Lung (tissue), 12 donors: ENCODE data around the gene TRIB2. TPM values are rescaled to one million over a fixed set of nuclear protein-coding genes. Genes with fewer than 3 reads are reported as not detected.
"Not testable (repeated sequence)": the region's sequence is repeated elsewhere in the genome, so short reads cannot be mapped to it uniquely, and the experiment has no call there.

ENCODE experiments used
- ATAC-seq: fragments of 200-7000 bp; cut with Tn5 transposase; one replicate; pipeline ENCODE4 v1.9.1; 2020; ENCODE audit warnings: moderate number of reproducible peaks; ENCODE audit not compliant: insufficient read depth, low FRiP score
- DNase-seq, 3 donors: peaks; one replicate each; pipeline ENCODE4 v3.0.0-alpha.2; 2013 to 2017
- H3K27ac ChIP-seq, 2 donors: one replicate each; pipeline ENCODE4 v1.5.1; 2013; ENCODE audit warnings: mild to moderate bottlenecking in 2 of 2, moderate library complexity in 2 of 2, control low read depth in 1 of 2, inconsistent platforms in 1 of 2, low read depth in 1 of 2, low read length in 1 of 2
- H3K27me3 ChIP-seq, 3 donors: one replicate each; pipeline ENCODE4 v1.5.1; 2013; ENCODE audit warnings: low read length in 2 of 3; ENCODE audit not compliant: control insufficient read depth in 3 of 3, insufficient read depth in 3 of 3
- H3K36me3 ChIP-seq, 4 donors: one replicate each; pipeline ENCODE4 v1.5.1; 2013; ENCODE audit warnings: low read length in 4 of 4, mild to moderate bottlenecking in 1 of 4, moderate library complexity in 1 of 4; ENCODE audit not compliant: control insufficient read depth in 4 of 4, insufficient read depth in 4 of 4
- H3K4me1 ChIP-seq, 5 donors: one replicate each; pipeline ENCODE4 v1.5.1; 2013; ENCODE audit warnings: low read length in 5 of 5, mild to moderate bottlenecking in 2 of 5, moderate library complexity in 1 of 5; ENCODE audit not compliant: control insufficient read depth in 5 of 5, insufficient read depth in 5 of 5
- H3K4me3 ChIP-seq: one replicate; pipeline ENCODE4 v1.5.1; 2013; ENCODE audit warnings: mild to moderate bottlenecking, control low read depth, moderate library complexity
- H3K9ac ChIP-seq, 2 donors: one replicate each; pipeline ENCODE4 v1.5.1; 2013; ENCODE audit warnings: low read length in 2 of 2, control low read depth in 1 of 2; ENCODE audit not compliant: insufficient read depth in 1 of 2
- H3K9me3 ChIP-seq, 4 donors: one replicate each; pipeline ENCODE4 v1.5.1; 2013; ENCODE audit warnings: low read length in 3 of 4, mild to moderate bottlenecking in 1 of 4, moderate library complexity in 1 of 4; ENCODE audit not compliant: control insufficient read depth in 4 of 4, insufficient read depth in 3 of 4
- CTCF ChIP-seq: IDR thresholded peaks from 2 replicates; pipeline ENCODE4 v1.5.1; 2012; ENCODE audit warnings: mild to moderate bottlenecking; ENCODE audit errors: control extremely low read depth, extremely low read depth
- WGBS, 2 donors: extraction: QIAGEN DNeasy Blood & Tissue Kit; methylation state at CpG; one replicate each; pipeline ENCODE4 v1.1.7; 2013; 5-methylcytosine and 5-hydroxymethylcytosine counted together
- polyA plus RNA-seq, 2 donors: library from polyadenylated mRNA; stranded (reverse); fragments of 200-250 nt; gene quantifications; one replicate each; pipeline ENCODE4 v1.2.1, GENCODE V29; 2013
- total RNA-seq, 2 donors: library from RNA; depleted of rRNA in 1 of 2; stranded (reverse); fragments of >200 nt in 1 of 2; gene quantifications; one replicate each; pipeline ENCODE4 v1.2.1, GENCODE V29; 2014 to 2021
- donor health status: control.
- donor health status: control.
- donor health status: Bipolar disorder and iron deficiency.
- donor health status: healthy.
- donor health status: DM: yes; HTN: yes; CAD: no.

TRIB2 gene
- total and polyA plus RNA-seq, 4 donors, result 21.3 to 83.6 (median 38.5) TPM

- Histone ChIP-seq H3K4me1 (peaks cover 0 to 5% (median 0%) of the 10 kb centered on the region in 5 donors), H3K27ac (no peak overlapping the region), H3K27me3 (no peaks in the 10 kb centered on the region), H3K9me3 (peaks cover 0 to 4% (median 0%) of the 10 kb centered on the region in 4 donors), H3K36me3 (no peaks in the 10 kb centered on the region), H3K4me3 (no peak overlapping the region), H3K9ac (no peak overlapping the region)
- DNase-seq (no peak), ATAC-seq (no peak)
- WGBS, 2 donors, result 93 to 95% methylated on average over 4 of the region's 4 CpGs
- TF ChIP-seq CTCF, result no peak
Measured at GRCh38 chr2:12676771-12677170, 40.0 kb upstream of the TRIB2 start.

GRCh38 chr2:12678186-12678585 is 38.5 kb upstream of the TRIB2 start:
- Histone ChIP-seq H3K9me3 (peaks cover 0 to 4% (median 0%) of the 10 kb centered on the region in 4 donors), H3K27ac (no peak overlapping the region), H3K9ac (no peak overlapping the region), H3K4me3 (no peak overlapping the region), H3K36me3 (no peaks in the 10 kb centered on the region), H3K27me3 (no peaks in the 10 kb centered on the region), H3K4me1 (peaks cover 0 to 5% (median 0%) of the 10 kb centered on the region in 5 donors)
- ATAC-seq, result no peak
- 79 to 80% methylated on average over 2 of the region's 2 CpGs for WGBS, 2 donors
- TF ChIP-seq CTCF, result no peak
- no peak for DNase-seq

- no peak for ATAC-seq
- no peak overlapping the region for H3K27ac ChIP-seq
- no peaks in the 10 kb centered on the region for H3K27me3 ChIP-seq
- WGBS, 2 donors, result 95 to 96% methylated on average over 5 of the region's 5 CpGs
- no peaks in the 10 kb centered on the region for H3K36me3 ChIP-seq
- H3K4me1 ChIP-seq, result peaks cover 0 to 8% (median 4%) of the 10 kb centered on the region in 5 donors
- no peak for DNase-seq
- TF ChIP-seq CTCF, result no peak
- no peak overlapping the region for H3K9ac ChIP-seq
- no peak overlapping the region for H3K4me3 ChIP-seq
- H3K9me3 ChIP-seq, result peaks cover 0 to 4% (median 0%) of the 10 kb centered on the region in 4 donors
Measured at GRCh38 chr2:12679550-12680072, 37.1 kb upstream of the TRIB2 start.

- not testable (repeated sequence) for DNase-seq, H3K27me3 ChIP-seq, H3K36me3 ChIP-seq, H3K27ac ChIP-seq, H3K4me3 ChIP-seq, ATAC-seq, H3K9me3 ChIP-seq, H3K9ac ChIP-seq
- WGBS, 2 donors, result 52 to 88% methylated on average over 1 of the region's 1 CpG
- peaks cover 0 to 14% (median 2%) of the 10 kb centered on the region in 5 donors for H3K4me1 ChIP-seq
Measured at GRCh38 chr2:12680115-12680514, 36.6 kb upstream of the TRIB2 start.
